GM12892 (cell line): Measurements from ENCODE around the gene CDK11B.

Source experiments
- POLR2A ChIP-seq: IDR thresholded peaks from 2 replicates; pipeline ENCODE4 v1.6.1; 2011; ENCODE audit warnings: low read depth, low read length, control low read depth
- POLR2AphosphoS5 ChIP-seq: IDR thresholded peaks from 2 replicates; pipeline ENCODE4 v1.6.1; 2011; ENCODE audit warnings: low read depth, low read length, control low read depth

DNA sequence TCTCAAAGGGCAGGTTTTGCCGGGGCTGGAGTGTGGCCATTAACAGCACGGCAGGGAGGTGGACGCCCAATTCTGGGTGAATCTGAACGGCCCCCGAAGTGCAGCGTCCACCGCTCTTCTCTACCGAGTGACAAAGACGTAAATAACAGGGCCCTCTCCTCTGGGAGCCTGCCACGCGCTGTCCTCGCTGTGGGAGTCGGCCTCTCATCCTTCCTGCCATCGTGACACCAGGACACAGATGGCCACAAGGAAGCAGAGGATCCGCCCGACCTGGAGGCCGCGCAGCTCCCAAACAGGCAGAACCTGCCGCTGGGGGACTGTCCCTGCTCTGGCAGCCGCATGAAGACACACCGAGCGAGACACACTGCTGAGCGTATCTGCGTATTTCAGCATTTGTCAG lies 12.1 kb upstream of the CDK11B start:
- TF ChIP-seq POLR2A (no peak), POLR2AphosphoS5 (no peak)
